Mucosa of descending colon (tissue), 3 donors: ENCODE measurements around the gene CHST11. TPM values are rescaled to one million over a fixed set of nuclear protein-coding genes. Genes with fewer than 3 reads are reported as not detected.

ENCODE experiments used
- ATAC-seq: fragments of 200-7000 bp; cut with Tn5 transposase; one replicate; pipeline ENCODE4 v1.9.1; 2020; ENCODE audit warnings: mild to moderate bottlenecking, moderate library complexity
- DNase-seq, 3 donors: peaks; one replicate each; pipeline ENCODE4 v3.0.0-alpha.2; 2020
- H3K36me3 ChIP-seq: fragments of 200-600 bp; one replicate; pipeline ENCODE4 v1.8.0; 2021; ENCODE audit warnings: low read depth, mild to moderate bottlenecking
- H3K4me1 ChIP-seq: fragments of 200-600 bp; one replicate; pipeline ENCODE4 v1.8.0; 2021; ENCODE audit warnings: low read depth, mild to moderate bottlenecking
- H3K4me3 ChIP-seq: fragments of 200-600 bp; one replicate; pipeline ENCODE4 v1.8.0; 2021; ENCODE audit warnings: mild to moderate bottlenecking
- H3K9me3 ChIP-seq: fragments of 200-600 bp; one replicate; pipeline ENCODE4 v1.8.0; 2021; ENCODE audit warnings: mild to moderate bottlenecking
- intact Hi-C, 2 donors: fragments of 100-400 bp; cut with DNase I in 1 of 2; cut with micrococcal nuclease in 1 of 2; formaldehyde crosslinking; loops; one replicate each; pipeline versions ENCODE4 v1.11.0 to v1.11.1; 2022; cut with DNase I, micrococcal nuclease
- total RNA-seq, 3 donors: library from RNA; stranded (reverse); fragmentation: NEBNext Ultra II Directional in 2 of 3; extraction: Animal tissue kit (Norgen Biotek cat#: 25700) in 2 of 3; gene quantifications; one replicate each; pipeline versions ENCODE4 v1.2.1 to v1.2.4, GENCODE V29; 2021 to 2023
- TF ChIP-seq, protein P1 (sequence below): fragments of 200-600 bp; IDR thresholded peaks from one replicate; pipeline ENCODE4 v1.8.0; 2022; ENCODE audit warnings: antibody characterized with exemption, mild to moderate bottlenecking
- donor health status: DM: no; HTN: no; CAD: no; lungs with moderate emphysema.
- donor health status: DM: no; HTN: no; CAD: no.
- donor health status: DM: no; HTN: yes; CAD: no.

Gene CHST11
- total RNA-seq, 3 donors from 2014 or later, result 3.3 to 15.2 (median 6.6) TPM

- Histone ChIP-seq H3K4me1 (peaks cover 27% of the 10 kb centered on the region), H3K4me3 (no peak overlapping the region), H3K36me3 (no peaks in the 10 kb centered on the region), H3K9me3 (no peaks in the 10 kb centered on the region)
- ATAC-seq (peak; percentile 48), DNase-seq (peak; percentile 31 to 67 (median 48))
- intact Hi-C loops, result no loop called here
- TF ChIP-seq, protein P1, sequence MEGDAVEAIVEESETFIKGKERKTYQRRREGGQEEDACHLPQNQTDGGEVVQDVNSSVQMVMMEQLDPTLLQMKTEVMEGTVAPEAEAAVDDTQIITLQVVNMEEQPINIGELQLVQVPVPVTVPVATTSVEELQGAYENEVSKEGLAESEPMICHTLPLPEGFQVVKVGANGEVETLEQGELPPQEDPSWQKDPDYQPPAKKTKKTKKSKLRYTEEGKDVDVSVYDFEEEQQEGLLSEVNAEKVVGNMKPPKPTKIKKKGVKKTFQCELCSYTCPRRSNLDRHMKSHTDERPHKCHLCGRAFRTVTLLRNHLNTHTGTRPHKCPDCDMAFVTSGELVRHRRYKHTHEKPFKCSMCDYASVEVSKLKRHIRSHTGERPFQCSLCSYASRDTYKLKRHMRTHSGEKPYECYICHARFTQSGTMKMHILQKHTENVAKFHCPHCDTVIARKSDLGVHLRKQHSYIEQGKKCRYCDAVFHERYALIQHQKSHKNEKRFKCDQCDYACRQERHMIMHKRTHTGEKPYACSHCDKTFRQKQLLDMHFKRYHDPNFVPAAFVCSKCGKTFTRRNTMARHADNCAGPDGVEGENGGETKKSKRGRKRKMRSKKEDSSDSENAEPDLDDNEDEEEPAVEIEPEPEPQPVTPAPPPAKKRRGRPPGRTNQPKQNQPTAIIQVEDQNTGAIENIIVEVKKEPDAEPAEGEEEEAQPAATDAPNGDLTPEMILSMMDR, result no peak
Observed at GRCh38 chr12:104669089-104669721, 212.5 kb downstream of the CHST11 start.

DNA sequence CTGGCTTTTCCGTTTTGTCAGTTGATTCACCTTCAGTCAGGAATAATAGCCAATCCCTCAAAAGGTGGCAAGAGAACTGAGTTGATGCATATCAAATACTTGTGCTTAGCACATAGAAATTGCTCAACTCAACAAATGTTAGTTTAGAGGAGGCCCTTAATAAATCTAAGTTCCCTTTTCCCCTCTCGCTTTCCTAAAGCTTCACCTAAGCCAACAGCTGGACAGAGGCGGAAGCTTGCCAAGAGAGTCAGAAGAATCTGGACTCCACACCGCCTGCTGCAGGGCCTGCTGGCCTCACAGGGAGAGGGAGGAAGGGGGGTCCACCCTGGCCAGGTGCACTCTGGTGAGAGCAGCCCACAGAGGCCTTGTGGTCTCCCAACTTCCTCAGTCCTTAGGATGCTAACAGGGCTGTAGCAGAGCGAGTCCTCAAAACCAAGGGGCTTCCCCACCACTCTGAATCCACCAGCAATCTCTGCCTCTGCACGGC is 213.1 kb downstream of the CHST11 start:
- Histone ChIP-seq H3K36me3 (no peaks in the 10 kb centered on the region), H3K4me3 (no peak overlapping the region), H3K9me3 (no peaks in the 10 kb centered on the region), H3K4me1 (peaks cover 27% of the 10 kb centered on the region)
- DNase-seq, result peak; percentile 54 to 69 (median 56)
- ATAC-seq, result peak; percentile 41
- TF ChIP-seq, protein P1, result no peak
- intact Hi-C loops, result no loop called here

GRCh38 chr12:104670439-104671408 is 214.0 kb downstream of the CHST11 start:
- ATAC-seq, result no peak
- Histone ChIP-seq H3K4me1 (peaks cover 27% of the 10 kb centered on the region), H3K36me3 (no peaks in the 10 kb centered on the region), H3K9me3 (no peaks in the 10 kb centered on the region), H3K4me3 (no peak overlapping the region)
- TF ChIP-seq, protein P1, result no peak
- intact Hi-C loops, result no loop called here
- no peak for DNase-seq

DNA sequence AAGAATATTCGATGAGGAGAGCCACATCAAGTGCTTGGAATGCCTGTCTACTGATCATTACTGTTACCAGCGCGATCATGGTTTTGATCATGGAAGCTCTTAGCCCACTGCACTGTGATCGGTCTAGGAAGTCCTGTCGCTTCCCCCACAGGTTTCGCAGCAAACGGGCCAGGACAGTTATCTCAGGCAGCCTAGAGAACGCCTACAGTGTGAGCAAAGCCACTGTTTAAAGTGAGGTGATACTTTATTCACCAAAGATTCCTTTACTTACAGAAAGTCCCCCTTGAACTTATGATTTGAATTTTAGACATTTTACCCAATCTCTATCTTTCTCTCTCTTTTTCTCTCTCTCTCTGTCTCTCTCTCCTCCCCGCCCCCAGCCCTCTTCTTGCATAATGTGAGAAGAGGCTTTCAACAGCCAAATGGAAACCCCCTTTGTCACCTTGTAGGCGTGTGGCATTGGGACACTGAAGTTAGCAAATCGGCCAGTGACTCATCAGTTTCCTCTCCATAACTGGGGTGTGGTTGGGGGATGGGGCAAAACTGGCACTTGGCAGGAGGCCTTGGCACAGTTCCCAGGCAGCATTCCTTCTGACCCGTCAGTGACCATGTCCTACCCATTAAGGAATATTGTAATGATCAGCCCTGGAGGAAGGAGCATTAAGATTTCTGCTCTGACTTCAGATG is 214.8 kb downstream of the CHST11 start:
- peaks cover 27% of the 10 kb centered on the region for H3K4me1 ChIP-seq
- H3K4me3 ChIP-seq, result no peak overlapping the region
- ATAC-seq (peak; percentile 71), DNase-seq (peak; percentile 63 to 78 (median 63))
- TF ChIP-seq, protein P1, result no peak
- no peaks in the 10 kb centered on the region for H3K36me3 ChIP-seq
- intact Hi-C loops, result no loop called here
- no peaks in the 10 kb centered on the region for H3K9me3 ChIP-seq

DNA sequence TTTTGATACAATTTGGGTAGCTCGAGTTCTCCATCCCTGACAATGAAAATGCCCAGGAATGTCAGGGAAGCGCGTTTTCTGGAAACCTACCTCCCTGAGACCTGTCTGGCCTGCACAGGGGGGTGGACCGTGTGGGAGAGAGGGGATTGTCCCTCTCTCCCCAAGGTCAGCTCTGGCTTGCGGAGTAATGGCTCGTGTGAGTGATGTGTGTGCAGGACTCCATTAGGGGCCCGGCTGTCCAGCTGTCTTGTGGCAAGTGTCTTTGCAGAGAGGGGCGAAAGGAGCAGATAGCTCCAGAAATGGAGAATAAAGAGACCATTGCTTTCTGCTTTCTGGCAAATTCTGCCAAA is 215.3 kb downstream of the CHST11 start:
- no peaks in the 10 kb centered on the region for H3K9me3 ChIP-seq
- intact Hi-C loops, result no loop called here
- DNase-seq (no peak), ATAC-seq (no peak)
- TF ChIP-seq, protein P1, result no peak
- H3K4me3 ChIP-seq, result no peak overlapping the region
- no peaks in the 10 kb centered on the region for H3K36me3 ChIP-seq
- H3K4me1 ChIP-seq, result peaks cover 27% of the 10 kb centered on the region
